Peyer's patch (tissue), 4 donors: Measurements from ENCODE around the gene VRK1. TPM values are rescaled to one million over a fixed set of nuclear protein-coding genes. Genes with fewer than 3 reads are reported as not detected.

Experiments used
- DNase-seq, 3 donors: peaks; one replicate each; pipeline ENCODE4 v3.0.0-alpha.2; 2017 to 2019
- H3K27ac ChIP-seq, 4 donors: fragments of 200-600 bp; sonication (generic); one replicate each; pipeline ENCODE4 v1.5.1; 2016 to 2019
- H3K27me3 ChIP-seq, 2 donors: fragments of 200-600 bp; sonication (generic); one replicate each; pipeline ENCODE4 v1.5.1; 2019
- H3K36me3 ChIP-seq, 3 donors: fragments of 200-600 bp; sonication (generic); one replicate each; pipeline ENCODE4 v1.5.1; 2016 to 2019
- H3K4me1 ChIP-seq, 4 donors: fragments of 200-600 bp; sonication (generic); one replicate each; pipeline ENCODE4 v1.5.1; 2016 to 2019
- H3K4me3 ChIP-seq, 4 donors: fragments of 200-600 bp; sonication (generic); 1 replicate in 3 of 4; 2 replicates in 1 of 4; pipeline ENCODE4 v1.5.1; 2016 to 2019; ENCODE audit warnings: mild to moderate bottlenecking in 1 of 4
- H3K9me3 ChIP-seq, 4 donors: fragments of 200-600 bp; sonication (generic); one replicate each; pipeline ENCODE4 v1.5.1; 2016 to 2019; ENCODE audit warnings: mild to moderate bottlenecking in 1 of 4
- POLR2A ChIP-seq, 2 donors: fragments of 450-650 bp; IDR thresholded peaks; one replicate each; pipeline ENCODE4 v1.5.1; 2017; ENCODE audit warnings: antibody characterized with exemption in 2 of 2, mild to moderate bottlenecking in 2 of 2, moderate library complexity in 2 of 2
- total RNA-seq, 4 donors: library from RNA; depleted of rRNA; stranded (reverse); fragments of >200 nt; gene quantifications; one replicate each; pipeline ENCODE4 v1.1.0, GENCODE V29; 2016
- TF ChIP-seq, protein P1 (sequence below), 6 experiments: fragments of 450-650 bp in 4 of 6; fragments of 200-600 bp in 2 of 6; sonication (generic) in 1 of 6; IDR thresholded peaks; one replicate each; pipeline ENCODE4 v1.5.1; 2017 to 2019; ENCODE audit warnings: antibody characterized with exemption in 6 of 6, mild to moderate bottlenecking in 3 of 6, moderate library complexity in 1 of 6

Gene VRK1
- total RNA-seq, 4 donors from 2014 or later = 6.6 to 54.5 (median 8.3) TPM

DNA sequence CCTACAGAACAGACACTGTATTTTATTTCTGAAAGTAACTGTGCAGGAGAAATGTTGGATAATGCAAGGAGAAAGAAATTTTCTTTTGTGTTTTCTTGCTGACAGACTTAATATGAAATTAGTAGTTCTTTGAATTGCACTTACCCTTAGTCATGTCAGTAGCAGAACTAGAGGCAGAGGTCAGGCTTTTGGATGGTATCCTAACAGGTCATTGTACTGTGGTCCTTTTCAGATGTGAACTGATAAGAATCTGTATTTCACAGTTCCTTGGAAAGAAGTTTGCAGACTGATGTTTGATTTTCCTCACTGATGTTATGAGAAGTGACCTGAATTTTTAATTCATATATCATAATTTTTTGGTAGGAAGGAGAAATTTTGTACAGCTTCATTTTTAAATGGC lies 46.0 kb downstream of the VRK1 start:
- Histone ChIP-seq H3K27me3 (no peaks in the 10 kb centered on the region), H3K36me3 (no peaks in the 10 kb centered on the region), H3K9me3 (no peaks in the 10 kb centered on the region), H3K4me1 (no peaks in the 10 kb centered on the region), H3K4me3 (no peak overlapping the region), H3K27ac (no peak overlapping the region)
- no peak for DNase-seq
- TF ChIP-seq, protein P1, sequence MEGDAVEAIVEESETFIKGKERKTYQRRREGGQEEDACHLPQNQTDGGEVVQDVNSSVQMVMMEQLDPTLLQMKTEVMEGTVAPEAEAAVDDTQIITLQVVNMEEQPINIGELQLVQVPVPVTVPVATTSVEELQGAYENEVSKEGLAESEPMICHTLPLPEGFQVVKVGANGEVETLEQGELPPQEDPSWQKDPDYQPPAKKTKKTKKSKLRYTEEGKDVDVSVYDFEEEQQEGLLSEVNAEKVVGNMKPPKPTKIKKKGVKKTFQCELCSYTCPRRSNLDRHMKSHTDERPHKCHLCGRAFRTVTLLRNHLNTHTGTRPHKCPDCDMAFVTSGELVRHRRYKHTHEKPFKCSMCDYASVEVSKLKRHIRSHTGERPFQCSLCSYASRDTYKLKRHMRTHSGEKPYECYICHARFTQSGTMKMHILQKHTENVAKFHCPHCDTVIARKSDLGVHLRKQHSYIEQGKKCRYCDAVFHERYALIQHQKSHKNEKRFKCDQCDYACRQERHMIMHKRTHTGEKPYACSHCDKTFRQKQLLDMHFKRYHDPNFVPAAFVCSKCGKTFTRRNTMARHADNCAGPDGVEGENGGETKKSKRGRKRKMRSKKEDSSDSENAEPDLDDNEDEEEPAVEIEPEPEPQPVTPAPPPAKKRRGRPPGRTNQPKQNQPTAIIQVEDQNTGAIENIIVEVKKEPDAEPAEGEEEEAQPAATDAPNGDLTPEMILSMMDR (IDR thresholded peaks at IDR 0.05) = no peak
- no peak for TF ChIP-seq POLR2A (IDR thresholded peaks at IDR 0.05)

GRCh38 chr14:96844857-96845570 lies 47.8 kb downstream of the VRK1 start:
- Histone ChIP-seq H3K9me3 (no peaks in the 10 kb centered on the region), H3K27ac (no peak overlapping the region), H3K27me3 (no peaks in the 10 kb centered on the region), H3K4me1 (no peaks in the 10 kb centered on the region), H3K36me3 (no peaks in the 10 kb centered on the region), H3K4me3 (no peak overlapping the region)
- no peak for TF ChIP-seq POLR2A (IDR thresholded peaks at IDR 0.05)
- TF ChIP-seq, protein P1 (IDR thresholded peaks at IDR 0.05) = no peak
- DNase-seq = no peak

GRCh38 chr14:96847451-96847850 lies 50.3 kb downstream of the VRK1 start:
- H3K36me3 ChIP-seq = no peaks in the 10 kb centered on the region
- H3K4me3 ChIP-seq = no peak overlapping the region
- TF ChIP-seq, protein P1 (IDR thresholded peaks at IDR 0.05) = no peak
- TF ChIP-seq POLR2A (IDR thresholded peaks at IDR 0.05) = no peak
- DNase-seq = no peak
- no peaks in the 10 kb centered on the region for H3K27me3 ChIP-seq
- no peak overlapping the region for H3K27ac ChIP-seq
- no peaks in the 10 kb centered on the region for H3K9me3 ChIP-seq
- H3K4me1 ChIP-seq = no peaks in the 10 kb centered on the region

- no peaks in the 10 kb centered on the region for H3K27me3 ChIP-seq
- H3K4me1 ChIP-seq = no peaks in the 10 kb centered on the region
- no peak for DNase-seq
- H3K36me3 ChIP-seq = no peaks in the 10 kb centered on the region
- TF ChIP-seq, protein P1 (IDR thresholded peaks at IDR 0.05) = no peak
- TF ChIP-seq POLR2A (IDR thresholded peaks at IDR 0.05) = no peak
- no peak overlapping the region for H3K4me3 ChIP-seq
- H3K27ac ChIP-seq = no peak overlapping the region
- no peaks in the 10 kb centered on the region for H3K9me3 ChIP-seq
These were observed 50.8 kb downstream of the VRK1 start for GRCh38 chr14:96848011-96848410.

GRCh38 chr14:96849733-96850132 lies 52.6 kb downstream of the VRK1 start:
- Histone ChIP-seq H3K36me3 (no peaks in the 10 kb centered on the region), H3K4me3 (no peak overlapping the region), H3K27ac (no peak overlapping the region), H3K9me3 (no peaks in the 10 kb centered on the region), H3K27me3 (no peaks in the 10 kb centered on the region), H3K4me1 (no peaks in the 10 kb centered on the region)
- TF ChIP-seq, protein P1 (IDR thresholded peaks at IDR 0.05) = no peak
- TF ChIP-seq POLR2A (IDR thresholded peaks at IDR 0.05) = no peak
- DNase-seq = no peak
